CD4-positive, alpha-beta T cell treated with Interleukin-12 subunit alpha and Interleukin-12 subunit beta, for 1 hour (primary cell): Measurements from ENCODE around the gene ECM1.

ENCODE experiments used
- DNase-seq: peaks from one replicate; pipeline ENCODE4 v3.0.0-alpha.2; 2020

Gene ECM1

DNA sequence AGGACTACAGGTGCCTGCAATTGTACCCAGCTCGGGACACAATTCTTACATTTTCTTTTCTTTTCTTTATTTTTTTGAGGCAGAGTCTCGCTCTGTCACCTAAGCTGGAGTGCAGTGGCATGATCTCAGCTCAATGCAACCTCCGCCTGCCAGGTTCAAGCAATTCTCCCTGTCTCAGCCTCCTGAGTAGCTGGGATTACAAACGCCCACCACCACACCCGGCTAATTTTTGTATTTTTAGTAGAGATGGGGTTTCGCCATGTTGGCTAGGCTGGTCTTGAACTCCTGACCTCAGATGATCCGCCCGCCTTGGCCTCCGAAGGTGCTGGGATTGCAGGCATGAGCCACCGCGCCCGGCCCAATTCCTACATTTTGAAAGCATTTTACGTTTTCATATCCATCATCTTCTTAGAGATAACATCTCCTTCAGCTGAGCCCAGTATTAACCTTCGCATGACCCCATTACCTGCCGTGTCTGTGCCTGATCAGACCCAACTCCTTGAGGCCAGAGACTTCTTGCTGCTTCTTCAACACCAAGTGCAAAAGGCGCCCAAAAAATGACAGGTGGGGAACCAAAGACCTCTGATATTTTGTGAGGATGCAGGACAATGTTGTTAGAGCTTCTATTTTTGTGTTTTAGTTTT, 38.5 kb downstream of the ECM1 start:
- DNase-seq, result no peak

DNA sequence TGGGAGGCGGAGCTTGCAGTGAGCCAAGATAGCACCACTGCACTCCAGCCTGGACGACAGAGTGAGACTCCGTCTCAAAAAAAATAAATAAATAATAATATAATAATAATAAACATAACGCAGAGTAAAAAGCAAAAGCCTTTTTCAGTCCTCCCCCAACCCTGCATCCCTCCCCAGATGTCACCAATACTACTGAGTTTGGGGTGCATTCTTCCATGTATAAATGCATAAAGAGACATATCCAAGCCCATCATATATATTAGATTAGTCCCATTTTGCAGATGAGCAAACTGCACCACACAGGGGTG, 40.4 kb downstream of the ECM1 start:
- no peak for DNase-seq

DNA sequence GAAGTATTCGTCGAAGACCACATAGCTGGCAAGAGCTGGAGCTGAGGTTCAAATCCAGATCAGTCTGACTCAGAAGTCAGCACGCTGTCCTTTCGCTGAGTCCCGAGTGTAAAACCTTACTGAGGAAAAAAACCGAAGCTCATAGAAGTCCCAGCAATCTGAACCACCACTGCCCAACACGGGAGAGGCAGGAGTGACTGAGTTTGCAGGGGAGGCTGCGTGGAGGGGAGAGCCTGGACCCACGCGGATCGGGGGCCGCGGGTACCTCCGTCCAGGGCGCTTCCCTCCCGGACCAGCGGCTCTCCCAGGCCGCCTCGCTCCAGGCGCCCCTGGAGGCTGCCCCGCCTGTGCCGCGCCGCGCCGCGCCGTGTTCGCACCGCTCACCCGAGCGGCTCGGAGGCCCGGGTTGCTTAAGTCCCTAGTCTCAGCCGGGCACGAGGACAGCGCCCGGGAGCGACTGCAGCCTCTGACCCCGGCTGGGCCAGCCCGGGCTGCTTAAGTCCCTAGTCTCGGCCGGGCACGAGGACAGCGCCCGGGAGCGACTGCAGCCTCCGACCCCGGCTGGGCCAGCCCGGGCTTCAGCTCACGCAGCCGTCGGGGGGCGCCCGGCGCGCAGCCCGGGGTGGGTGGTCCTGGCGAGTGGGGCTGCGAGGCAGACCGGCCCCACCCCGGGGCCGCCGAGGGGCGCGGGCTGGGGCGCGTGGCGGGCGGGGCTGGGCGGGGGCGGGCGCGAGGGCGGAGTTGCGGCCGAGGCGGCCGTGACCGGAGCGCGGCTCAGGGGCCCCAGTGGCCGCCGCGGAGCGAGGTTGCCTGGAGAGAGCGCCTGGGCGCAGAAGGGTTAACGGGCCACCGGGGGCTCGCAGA, 41.0 kb downstream of the ECM1 start, which contains the start of gene ADAMTSL4:
Gene ADAMTSL4 (plus strand): TSS at position 777 of the 864 bp plus-strand sequence. CDS start 2,881 bp downstream, outside the sequence.
- DNase-seq, result peak; percentile 40

DNA sequence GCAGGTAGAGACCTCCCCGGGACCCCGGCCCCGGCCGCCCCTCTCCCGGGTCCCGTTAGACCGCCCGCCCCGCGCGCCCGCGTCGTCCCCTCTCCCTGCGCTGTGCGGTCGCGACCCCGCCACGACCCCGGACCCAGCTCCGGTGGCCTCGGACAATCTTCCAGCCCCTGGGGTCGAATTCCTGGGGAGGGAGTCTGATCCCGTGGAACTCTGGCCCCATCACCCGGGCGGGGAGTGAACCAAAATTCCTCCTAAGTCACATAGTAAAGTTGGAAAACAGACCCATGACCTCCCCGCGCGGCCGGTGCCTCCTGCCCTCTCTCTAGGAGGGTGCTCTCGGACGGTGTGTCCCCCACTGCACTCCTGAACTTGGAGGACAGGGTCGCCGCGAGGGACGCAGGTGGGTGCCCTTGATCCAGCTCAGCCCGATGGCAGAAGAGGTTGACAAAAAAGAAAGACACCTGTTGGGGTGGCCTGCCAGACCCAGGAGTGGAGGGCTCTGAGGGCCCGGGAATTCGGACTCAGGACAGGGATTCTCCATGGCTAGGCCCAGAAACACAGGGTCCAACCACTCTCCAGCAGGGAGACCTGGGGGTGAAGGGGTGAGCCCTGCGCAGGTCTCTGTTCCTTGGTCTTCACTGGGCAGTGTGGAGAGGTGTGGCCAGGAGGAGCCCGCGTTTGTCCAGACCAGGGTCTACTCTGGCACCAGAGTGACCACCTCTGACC, 41.8 kb downstream of the ECM1 start:
- DNase-seq, result no peak

- no peak for DNase-seq
Measured at GRCh38 chr1:150550222-150551050, 42.5 kb downstream of the ECM1 start.

DNA sequence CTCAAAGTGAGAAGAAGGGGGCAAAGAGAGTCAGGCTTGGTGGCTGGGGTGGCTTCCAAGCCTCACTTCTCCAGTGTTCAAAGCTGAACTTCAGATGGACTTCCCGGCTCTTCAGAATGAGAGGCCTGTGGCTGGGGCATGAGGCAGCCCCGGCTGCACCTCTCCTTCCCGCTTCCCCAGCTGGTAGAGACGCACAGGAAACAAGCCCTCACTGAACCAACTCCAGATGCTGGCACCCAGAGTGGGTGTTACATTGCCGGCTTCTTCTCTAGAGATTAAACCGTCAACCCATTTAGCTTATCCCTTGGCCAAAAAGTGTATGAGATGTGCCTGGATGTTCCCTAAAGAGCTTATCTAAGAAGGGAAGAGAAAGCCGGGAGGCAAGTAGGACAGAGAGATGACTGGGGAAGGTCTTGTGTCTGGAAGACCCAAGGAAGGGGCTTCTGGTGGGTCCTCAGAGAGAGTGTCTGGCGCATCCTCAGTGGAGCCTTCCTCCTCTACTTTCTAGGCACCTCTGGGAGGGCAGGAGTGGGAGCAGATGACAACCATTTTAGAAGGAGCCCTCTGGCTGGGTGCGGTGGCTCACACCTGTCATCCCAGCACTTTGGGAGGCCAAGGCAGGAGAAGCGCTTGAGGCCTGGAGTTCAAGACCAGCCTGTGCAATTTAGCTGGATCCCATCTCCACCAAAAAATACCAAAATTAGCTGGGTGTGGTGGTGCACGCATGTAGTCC, 43.3 kb downstream of the ECM1 start:
- peak; percentile 16 for DNase-seq

- DNase-seq, result peak; percentile 13
Measured at GRCh38 chr1:150551784-150552127, 43.8 kb downstream of the ECM1 start.

DNA sequence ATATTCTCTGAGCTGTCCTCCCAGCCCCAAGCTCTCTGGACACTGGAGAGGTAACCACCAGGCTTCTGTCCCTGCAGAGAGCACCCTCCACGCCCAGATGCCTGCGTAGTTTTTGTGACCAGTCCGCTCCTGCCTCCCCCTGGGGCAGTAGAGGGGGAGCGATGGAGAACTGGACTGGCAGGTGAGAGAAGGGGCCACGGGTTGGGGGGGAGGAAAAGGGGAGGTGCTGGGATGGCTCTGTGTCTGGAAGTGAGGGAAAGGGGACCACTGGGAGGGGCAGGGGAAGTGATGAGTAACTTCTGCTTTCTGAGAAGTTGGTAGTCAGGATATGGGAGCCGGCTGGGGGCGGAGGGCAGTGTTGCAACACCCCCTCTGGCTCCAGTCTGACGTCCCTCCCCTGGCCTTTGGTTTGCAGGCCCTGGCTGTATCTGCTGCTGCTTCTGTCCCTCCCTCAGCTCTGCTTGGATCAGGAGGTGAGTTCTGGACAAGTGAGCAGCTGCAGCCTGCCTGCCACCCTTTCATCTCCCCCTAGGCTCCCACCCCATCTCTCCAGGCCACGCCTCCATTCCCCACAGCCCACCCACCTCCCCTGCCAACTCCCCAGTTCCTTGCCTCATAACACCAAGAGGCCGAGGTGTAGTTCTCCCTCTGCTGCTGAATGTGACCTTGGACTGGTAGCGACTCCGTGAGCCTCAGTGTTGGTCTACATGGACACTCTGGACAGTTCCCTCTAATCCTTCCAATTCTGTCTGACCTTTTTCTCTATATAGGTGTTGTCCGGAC, 44.4 kb downstream of the ECM1 start:
- DNase-seq, result peak; percentile 40

- DNase-seq, result no peak
Measured at GRCh38 chr1:150552911-150553289, 45.0 kb downstream of the ECM1 start.

DNA sequence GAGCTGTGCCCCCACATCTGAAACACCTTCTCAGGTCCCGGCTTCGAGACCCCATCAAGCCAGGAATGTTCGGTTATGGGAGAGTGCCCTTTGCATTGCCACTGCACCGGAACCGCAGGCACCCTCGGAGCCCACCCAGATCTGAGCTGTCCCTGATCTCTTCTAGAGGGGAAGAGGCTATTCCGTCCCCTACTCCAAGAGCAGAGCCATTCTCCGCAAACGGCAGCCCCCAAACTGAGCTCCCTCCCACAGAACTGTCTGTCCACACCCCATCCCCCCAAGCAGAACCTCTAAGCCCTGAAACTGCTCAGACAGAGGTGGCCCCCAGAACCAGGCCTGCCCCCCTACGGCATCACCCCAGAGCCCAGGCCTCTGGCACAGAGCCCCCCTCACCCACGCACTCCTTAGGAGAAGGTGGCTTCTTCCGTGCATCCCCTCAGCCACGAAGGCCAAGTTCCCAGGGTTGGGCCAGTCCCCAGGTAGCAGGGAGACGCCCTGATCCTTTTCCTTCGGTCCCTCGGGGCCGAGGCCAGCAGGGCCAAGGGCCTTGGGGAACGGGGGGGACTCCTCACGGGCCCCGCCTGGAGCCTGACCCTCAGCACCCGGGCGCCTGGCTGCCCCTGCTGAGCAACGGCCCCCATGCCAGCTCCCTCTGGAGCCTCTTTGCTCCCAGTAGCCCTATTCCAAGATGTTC, 45.6 kb downstream of the ECM1 start:
- no peak for DNase-seq

DNA sequence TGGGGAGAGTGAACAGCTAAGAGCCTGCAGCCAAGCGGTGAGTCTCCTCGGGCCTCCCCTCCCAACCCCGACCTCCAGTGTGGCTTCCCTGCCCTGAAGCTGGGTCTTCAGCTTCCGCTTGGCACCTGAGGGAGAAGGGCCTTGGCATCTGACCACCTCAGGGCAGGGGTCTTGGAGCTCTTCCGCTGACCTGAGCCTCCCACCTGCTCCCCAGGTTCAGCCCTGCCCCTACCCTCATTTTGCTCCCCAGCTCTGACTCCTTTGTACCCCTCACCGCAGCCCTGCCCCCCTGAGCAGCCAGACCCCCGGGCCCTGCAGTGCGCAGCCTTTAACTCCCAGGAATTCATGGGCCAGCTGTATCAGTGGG, 46.2 kb downstream of the ECM1 start:
- DNase-seq, result no peak

GRCh38 chr1:150555198-150555970, 47.5 kb downstream of the ECM1 start:
- no peak for DNase-seq

DNA sequence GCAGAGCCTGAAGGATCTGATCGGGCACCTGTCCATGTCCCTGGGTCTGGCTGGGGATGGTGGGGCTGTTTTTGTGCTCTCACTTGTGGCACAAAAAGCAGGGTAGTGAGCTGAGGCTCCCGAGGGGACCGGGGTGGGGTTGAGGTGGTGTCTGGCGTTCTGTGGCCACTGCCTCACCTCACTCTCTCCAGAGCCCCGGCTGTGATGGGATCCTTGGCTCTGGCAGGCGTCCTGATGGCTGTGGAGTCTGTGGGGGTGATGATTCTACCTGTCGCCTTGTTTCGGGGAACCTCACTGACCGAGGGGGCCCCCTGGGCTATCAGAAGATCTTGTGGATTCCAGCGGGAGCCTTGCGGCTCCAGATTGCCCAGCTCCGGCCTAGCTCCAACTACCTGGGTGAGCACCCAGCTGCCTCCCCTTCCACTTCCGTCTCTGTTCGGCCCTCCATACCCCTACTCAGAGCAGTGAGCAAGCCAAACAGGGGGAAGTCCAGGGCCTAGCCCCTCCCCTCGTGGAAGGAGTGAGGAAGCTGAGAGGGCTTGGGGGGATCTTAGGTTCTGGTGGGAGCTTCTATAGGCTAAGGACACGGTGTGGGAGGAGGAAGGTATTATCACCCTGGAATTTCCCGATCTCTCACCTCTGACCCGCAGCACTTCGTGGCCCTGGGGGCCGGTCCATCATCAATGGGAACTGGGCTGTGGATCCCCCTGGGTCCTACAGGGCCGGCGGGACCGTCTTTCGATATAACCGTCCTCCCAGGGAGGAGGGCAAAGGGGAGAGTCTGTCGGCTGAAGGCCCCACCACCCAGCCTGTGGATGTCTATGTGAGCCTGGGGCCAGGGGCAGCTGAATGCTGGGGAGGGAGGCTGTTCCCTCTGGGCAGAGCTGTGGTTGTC, 48.3 kb downstream of the ECM1 start:
- DNase-seq, result no peak

- no peak for DNase-seq
Measured at GRCh38 chr1:150557065-150557600, 49.2 kb downstream of the ECM1 start.

DNA sequence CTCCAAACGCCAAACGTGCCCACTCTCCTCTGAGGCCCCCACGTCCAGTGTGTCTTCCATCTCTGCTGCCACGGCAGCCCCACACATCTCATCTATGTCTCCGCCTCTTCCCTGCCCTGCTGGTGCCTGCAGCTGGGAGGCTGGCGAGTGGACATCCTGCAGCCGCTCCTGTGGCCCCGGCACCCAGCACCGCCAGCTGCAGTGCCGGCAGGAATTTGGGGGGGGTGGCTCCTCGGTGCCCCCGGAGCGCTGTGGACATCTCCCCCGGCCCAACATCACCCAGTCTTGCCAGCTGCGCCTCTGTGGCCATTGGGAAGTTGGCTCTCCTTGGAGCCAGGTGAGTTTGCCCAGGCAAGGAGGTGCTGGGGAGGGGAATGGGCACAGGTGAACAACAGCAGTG, 49.9 kb downstream of the ECM1 start:
- DNase-seq, result no peak

- no peak for DNase-seq
Measured at GRCh38 chr1:150558303-150558704, 50.4 kb downstream of the ECM1 start.

DNA sequence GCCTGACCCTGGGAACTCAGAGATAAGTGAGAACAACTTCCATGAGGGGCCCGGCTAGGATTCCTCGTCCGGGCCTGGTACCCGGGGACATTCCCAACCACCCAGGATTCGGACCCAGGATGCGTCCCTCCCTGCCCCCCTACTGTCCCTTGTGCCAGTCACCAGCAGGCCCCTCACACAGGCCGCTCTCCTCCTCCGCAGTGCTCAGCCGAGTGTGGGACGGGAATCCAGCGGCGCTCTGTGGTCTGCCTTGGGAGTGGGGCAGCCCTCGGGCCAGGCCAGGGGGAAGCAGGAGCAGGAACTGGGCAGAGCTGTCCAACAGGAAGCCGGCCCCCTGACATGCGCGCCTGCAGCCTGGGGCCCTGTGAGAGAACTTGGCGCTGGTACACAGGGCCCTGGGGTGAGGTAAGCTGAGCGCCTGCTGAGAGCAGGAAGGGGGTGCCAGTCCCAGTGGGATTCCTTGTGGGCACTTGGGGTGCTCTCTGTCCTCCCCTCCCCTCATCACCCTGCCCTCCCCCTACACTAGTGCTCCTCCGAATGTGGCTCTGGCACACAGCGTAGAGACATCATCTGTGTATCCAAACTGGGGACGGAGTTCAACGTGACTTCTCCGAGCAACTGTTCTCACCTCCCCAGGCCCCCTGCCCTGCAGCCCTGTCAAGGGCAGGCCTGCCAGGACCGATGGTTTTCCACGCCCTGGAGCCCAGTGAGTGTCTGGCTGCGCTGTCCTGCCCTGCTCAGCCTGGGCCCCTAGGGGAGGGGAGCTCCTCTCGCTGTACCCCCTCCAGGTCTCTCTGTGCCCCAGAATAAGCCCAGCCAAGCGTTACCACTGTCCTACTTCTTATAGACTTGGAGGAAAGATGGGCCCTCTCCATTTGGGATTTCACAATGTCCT, 51.1 kb downstream of the ECM1 start:
- no peak for DNase-seq

GRCh38 chr1:150559656-150560010, 51.7 kb downstream of the ECM1 start:
- DNase-seq, result no peak
